ENCODE data around the gene ANKS1B. TPM values are rescaled to one million over a fixed set of nuclear protein-coding genes. Genes with fewer than 3 reads are reported as not detected.
"Not testable (repeated sequence)": the region's sequence is repeated elsewhere in the genome, so short reads cannot be mapped to it uniquely, and the experiment has no call there.

The ANKS1B gene
- total RNA-seq, 1 donor from 2014 or later: 0.86 TPM

DNA sequence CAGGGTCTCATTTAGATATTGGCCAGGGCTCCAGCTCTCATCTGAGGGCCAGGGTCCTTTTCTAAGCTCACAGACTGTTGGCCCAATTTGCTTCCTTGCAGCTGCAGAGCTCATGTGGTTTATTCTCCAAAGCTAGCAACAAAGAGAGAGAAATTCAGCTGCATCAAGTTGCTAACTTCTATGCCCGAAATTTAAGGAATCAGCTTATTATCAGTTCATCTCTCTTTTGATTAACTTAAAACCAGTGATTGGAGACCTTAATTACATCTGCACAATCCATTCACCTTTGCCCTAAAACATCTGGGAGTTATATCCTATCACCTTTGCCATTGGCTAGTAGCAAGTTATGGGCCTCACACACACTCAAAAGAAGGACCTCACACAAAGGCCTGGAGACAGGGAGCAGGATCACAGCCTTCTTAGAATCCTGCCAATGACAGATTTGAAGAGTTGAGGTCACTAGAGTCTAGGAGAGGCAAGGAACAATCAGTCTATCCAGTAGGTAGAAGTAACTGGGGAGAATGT is 596.0 kb downstream of the ANKS1B start:
- intact Hi-C loops (cut with micrococcal nuclease): loop anchor here (5.0 kb wide), 1 partner anchor 379 kb away; no protein-coding TSS in a partner anchor

GRCh38 chr12:99387661-99388060 is 597.1 kb downstream of the ANKS1B start:
- intact Hi-C loops (cut with micrococcal nuclease): loop anchor here (1.0 to 5.0 kb wide), 2 partner anchors 233 to 380 kb away; no protein-coding TSS in a partner anchor

DNA sequence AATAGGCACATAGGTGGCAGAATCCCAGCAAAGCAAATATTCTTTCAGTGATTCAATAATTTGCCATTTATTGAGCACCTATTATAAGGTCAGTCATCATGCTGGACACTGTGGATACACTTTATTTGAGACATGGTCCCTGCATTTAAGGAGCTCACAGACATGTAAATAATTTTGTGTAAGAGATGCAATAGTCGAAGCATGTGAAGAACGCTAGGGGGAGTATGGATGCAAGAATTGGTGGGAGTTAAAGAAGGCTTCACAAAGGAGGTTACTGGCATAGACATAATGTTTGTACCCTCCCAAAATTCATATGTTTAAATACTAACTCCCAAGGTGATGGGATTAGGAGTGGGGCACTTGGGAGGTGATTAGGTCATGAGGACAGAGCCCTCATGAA is 597.8 kb downstream of the ANKS1B start:
- intact Hi-C loops (cut with micrococcal nuclease): loop anchor here (1.0 to 5.0 kb wide), 2 partner anchors 233 to 380 kb away; no protein-coding TSS in a partner anchor

- intact Hi-C loops (cut with micrococcal nuclease): no loop called here
These were observed 601.5 kb downstream of the ANKS1B start for GRCh38 chr12:99383258-99383657.

GRCh38 chr12:99381992-99382391 is 602.7 kb downstream of the ANKS1B start:
- intact Hi-C loops (cut with micrococcal nuclease): no loop called here

DNA sequence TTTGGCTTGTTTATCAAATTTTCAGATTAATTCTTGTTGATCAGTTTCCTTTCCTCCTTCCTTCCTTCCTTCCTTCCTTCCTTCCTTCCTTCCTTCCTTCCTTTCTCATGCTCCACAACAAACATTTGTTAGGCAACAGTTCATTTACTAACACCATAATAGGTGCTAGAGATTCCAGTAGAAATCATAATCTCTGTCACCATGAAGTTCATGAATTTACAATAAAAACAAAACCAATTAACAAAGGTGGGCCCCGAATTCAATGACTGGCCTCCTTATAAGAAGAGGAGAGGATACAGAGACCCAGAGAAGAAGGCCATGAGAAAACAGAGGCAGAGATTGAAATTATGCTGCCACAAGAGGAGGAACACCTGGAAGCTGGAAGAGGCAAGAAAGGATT is 604.0 kb downstream of the ANKS1B start:
- intact Hi-C loops (cut with micrococcal nuclease): no loop called here

GRCh38 chr12:99374023-99374422 is 610.7 kb downstream of the ANKS1B start:
- intact Hi-C loops (cut with micrococcal nuclease): no loop called here

DNA sequence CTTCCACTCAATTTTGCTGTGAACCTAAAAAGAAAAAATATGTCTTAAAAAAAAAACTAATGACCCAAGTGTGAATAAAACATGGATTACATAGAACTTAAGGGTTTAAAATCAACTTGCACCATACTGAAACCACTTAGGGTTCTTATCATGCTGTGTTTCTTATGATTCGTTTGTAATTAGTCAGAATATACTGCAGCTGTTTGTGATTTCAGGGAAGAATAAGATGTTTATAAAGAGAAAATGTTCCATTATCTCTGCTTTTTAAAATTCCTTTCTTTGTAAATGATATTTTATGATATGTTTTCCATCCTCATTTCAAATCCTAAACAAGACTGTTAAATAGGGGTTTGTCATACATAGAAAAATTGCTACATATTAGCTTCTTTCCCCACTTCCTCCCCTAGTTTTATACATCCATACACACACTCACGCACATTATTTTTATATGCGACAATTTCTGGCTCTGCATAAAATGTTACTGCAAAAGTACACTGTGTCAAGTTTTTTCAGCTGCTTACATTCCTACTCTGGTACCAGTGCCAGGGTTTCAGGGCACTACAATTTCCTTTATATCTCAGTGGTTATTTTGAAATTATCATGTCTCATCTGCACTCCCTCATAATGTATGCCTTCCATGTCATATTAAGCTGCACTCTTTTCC is 612.3 kb downstream of the ANKS1B start:
- intact Hi-C loops (cut with micrococcal nuclease): no loop called here

DNA sequence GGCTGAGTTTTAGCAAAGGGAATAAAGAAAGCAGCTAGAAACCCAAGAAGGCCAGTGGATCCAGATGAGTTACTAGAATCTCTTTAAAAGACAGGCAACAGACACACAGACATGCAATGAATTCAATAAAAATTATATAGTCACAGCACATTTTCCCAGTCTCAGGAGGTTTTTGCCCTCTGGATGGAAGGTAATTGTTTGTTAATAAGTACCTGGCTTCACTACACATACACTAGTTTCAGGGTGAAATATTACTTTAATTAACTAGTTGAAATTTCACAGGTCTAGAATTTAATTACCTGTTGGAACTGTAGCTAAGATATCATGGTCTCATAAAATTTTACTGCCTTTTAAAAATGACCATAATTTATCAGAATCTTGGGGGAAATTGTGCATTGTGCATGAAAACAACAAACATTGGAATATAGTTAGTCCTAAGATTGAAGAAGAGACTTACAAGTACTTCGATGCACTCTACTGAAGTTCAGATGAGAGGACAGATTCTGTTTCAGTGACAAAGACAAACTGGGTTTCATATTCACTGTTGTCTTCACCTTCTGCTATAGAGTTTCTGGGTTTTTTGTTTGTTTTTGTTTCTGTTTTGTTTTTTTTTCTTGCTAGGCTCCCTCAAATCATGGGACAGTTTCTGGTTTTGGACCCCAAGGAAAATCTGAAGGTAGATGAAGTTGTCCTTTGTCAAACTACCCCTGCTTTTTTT is 614.2 kb downstream of the ANKS1B start:
- intact Hi-C loops (cut with micrococcal nuclease): no loop called here

- intact Hi-C loops (cut with micrococcal nuclease): no loop called here
These were observed 617.6 kb downstream of the ANKS1B start for GRCh38 chr12:99367181-99367580.

GRCh38 chr12:99352269-99352668 is 632.5 kb downstream of the ANKS1B start:
- intact Hi-C loops (cut with micrococcal nuclease): no loop called here

GRCh38 chr12:99343960-99344359 is 640.8 kb downstream of the ANKS1B start:
- intact Hi-C loops (cut with micrococcal nuclease): no loop called here

DNA sequence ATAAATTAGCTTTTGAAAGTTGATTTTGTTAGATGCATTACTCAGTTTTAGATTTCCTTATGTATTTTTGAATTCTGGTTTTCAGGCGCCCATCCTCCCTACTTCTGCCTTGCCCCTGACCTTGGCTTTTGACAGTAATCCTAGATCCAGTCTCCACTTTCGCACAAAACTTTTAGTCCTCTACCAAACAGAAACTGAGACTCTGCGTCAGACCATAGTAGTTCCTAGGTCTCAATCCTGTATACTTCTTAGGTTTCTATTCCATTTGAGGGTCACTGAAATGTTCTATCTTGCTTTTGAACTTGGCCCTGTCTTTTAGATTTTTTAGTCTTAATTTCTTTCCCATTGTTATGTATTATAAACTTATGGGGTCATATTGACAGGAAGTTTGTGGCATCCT is 645.1 kb downstream of the ANKS1B start:
- intact Hi-C loops (cut with micrococcal nuclease): no loop called here

DNA sequence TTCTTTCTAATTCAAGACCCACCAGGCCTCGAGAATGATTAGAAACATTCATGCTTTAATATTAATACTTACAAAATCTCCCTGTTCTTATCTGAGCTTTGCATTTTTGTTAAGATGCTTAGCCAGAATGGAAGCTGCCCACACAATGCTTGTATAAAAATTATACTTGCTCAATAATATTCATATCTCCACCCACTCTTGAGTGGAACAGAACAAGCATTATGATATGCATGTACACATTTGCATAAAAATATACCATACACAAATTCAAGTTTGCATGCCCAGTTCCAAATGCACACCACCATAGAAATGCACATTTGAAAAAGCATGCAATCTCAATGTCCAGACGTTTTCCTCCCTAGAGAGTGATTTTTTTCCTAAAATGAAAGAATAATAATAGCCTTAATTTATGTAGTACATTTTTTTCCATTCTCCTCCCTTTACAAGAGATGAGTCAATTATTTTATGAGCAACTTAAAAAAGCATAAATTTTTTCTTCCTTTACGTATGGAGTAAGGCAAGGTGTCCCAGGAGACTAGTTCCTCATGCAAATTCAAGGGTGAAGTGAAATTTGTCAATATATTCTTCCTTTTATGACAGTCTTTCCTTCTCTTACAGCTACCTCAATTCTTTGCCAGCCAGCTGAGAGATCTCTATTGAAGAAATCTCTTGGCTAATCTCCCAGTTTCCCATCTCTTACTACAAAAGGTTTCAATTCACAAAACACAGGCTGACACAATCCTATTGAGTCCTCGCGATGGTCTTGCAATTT is 650.3 kb downstream of the ANKS1B start:
- intact Hi-C loops (cut with micrococcal nuclease): no loop called here

DNA sequence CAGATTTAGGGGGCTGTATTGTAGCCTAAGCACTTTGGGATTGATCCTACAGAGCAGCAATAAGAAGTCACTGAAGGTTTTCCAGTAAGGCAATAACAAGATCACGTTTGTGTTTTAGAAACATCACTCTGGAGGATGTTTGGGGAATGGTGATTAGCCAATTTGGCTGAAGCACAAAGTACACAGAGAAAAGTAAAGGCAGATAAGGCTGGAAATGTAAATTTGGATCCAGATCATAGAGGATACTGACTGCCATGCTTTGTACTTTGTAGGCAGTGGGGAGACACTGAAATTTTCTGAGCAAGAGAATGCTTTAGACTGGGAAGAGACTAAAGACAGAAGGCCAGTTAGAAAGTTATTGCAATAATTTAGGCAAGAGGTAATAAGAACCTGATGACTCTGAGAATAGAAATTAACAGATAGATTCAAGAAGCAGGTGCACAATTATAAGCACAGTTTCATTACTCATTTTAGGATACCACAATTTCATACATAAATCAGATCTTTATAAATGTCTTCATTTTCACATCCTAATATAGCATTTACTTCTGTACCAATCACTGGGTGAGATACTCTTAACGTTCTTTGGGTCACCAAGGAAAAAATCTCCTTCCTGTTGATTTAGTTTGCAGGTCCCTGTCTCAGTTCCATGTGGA is 651.7 kb downstream of the ANKS1B start:
- intact Hi-C loops (cut with micrococcal nuclease): no loop called here

- intact Hi-C loops (cut with micrococcal nuclease): no loop called here
These were observed 654.5 kb downstream of the ANKS1B start for GRCh38 chr12:99330216-99330615.

GRCh38 chr12:99321210-99321609 is 663.5 kb downstream of the ANKS1B start:
- intact Hi-C loops (cut with micrococcal nuclease): not testable (repeated sequence)

- intact Hi-C loops (cut with micrococcal nuclease): no loop called here
These were observed 673.4 kb downstream of the ANKS1B start for GRCh38 chr12:99311373-99311772.

DNA sequence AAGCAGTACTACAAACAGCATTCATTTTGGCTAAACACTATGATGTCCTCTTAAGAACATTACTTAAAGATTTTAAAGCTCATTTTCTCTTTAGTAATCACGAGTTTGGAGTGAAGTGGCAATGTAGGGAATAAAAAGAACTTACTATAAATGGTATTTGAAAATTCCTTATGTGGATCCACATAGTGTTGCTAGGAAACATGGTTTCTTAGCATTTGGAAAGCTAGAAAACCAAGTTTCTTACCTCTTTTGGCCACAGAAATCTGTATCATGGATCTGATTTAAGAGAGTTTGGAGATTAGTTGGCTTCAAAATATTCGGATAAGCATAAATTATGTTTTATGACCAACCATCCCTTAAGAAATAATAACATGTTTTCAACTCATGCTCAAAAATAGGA is 674.9 kb downstream of the ANKS1B start:
- intact Hi-C loops (cut with micrococcal nuclease): no loop called here

GRCh38 chr12:99302874-99303273 is 681.9 kb downstream of the ANKS1B start:
- intact Hi-C loops (cut with micrococcal nuclease): no loop called here

DNA sequence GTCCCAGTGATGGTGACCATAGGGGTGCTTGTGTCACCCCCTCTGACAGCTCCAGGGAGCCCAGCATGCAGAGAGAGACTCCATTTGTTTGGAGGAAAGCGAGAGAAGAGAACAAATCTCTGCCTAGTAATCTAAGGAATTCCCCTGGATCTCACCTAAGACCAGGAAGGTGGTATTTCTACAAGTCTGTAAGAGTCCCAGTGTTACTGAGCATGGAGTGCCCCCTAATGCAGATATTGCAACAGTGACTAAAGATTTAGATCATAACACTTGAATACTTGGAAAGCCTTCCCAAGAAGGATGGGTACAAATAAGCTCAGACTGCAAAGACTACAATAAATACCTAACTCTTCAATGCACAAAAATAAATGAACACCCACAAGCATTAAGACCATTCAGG is 697.6 kb downstream of the ANKS1B start:
- intact Hi-C loops (cut with micrococcal nuclease): no loop called here

All from T-helper 2 cell treated with Interferon-gamma antibody and Interleukin-4, amounts not matched to agents 100 ng/mL and 5 ng/mL, for 36 hours (primary cell).